Right atrium auricular region (tissue), 2 donors: ENCODE measurements around the gene GPR55. TPM values are rescaled to one million over a fixed set of nuclear protein-coding genes. Genes with fewer than 3 reads are reported as not detected.

Experiments used
- DNase-seq: peaks from one replicate; pipeline ENCODE4 v3.0.0-alpha.2; 2019; ENCODE audit warnings: low spot score
- H3K27ac ChIP-seq, 2 donors: fragments of 200-600 bp; sonication (generic); 1 replicate in 1 of 2; 2 replicates in 1 of 2; pipeline ENCODE4 v1.5.1; 2016 to 2019
- H3K27me3 ChIP-seq, 2 donors: fragments of 200-600 bp; sonication (generic); one replicate each; pipeline versions ENCODE4 v1.5.1 to v1.6.0; 2017 to 2019
- H3K36me3 ChIP-seq: fragments of 200-600 bp; sonication (generic); one replicate; pipeline ENCODE4 v1.5.1; 2016
- H3K4me1 ChIP-seq, 2 donors: fragments of 200-600 bp; sonication (generic); one replicate each; pipeline versions ENCODE4 v1.5.1 to v1.6.0; 2017 to 2019
- H3K4me3 ChIP-seq, 2 donors: fragments of 200-600 bp; sonication (generic); 1 replicate in 1 of 2; 2 replicates in 1 of 2; pipeline ENCODE4 v1.5.1; 2017 to 2019; ENCODE audit warnings: mild to moderate bottlenecking in 1 of 2, moderate library complexity in 1 of 2
- H3K9me3 ChIP-seq, 2 donors: fragments of 200-600 bp; sonication (generic); one replicate each; pipeline ENCODE4 v1.5.1; 2019
- total RNA-seq, 2 donors: library from RNA; depleted of rRNA; stranded (reverse); fragments of >200 nt; gene quantifications; one replicate each; pipeline ENCODE4 v1.1.0, GENCODE V29; 2016
- TF ChIP-seq, protein P1 (sequence below), 2 donors: fragments of 200-600 bp; sonication (generic); IDR thresholded peaks; one replicate each; pipeline ENCODE4 v1.5.1; 2019; ENCODE audit warnings: antibody characterized with exemption in 2 of 2

GPR55 gene
- total RNA-seq, 2 donors from 2014 or later: not detected

DNA sequence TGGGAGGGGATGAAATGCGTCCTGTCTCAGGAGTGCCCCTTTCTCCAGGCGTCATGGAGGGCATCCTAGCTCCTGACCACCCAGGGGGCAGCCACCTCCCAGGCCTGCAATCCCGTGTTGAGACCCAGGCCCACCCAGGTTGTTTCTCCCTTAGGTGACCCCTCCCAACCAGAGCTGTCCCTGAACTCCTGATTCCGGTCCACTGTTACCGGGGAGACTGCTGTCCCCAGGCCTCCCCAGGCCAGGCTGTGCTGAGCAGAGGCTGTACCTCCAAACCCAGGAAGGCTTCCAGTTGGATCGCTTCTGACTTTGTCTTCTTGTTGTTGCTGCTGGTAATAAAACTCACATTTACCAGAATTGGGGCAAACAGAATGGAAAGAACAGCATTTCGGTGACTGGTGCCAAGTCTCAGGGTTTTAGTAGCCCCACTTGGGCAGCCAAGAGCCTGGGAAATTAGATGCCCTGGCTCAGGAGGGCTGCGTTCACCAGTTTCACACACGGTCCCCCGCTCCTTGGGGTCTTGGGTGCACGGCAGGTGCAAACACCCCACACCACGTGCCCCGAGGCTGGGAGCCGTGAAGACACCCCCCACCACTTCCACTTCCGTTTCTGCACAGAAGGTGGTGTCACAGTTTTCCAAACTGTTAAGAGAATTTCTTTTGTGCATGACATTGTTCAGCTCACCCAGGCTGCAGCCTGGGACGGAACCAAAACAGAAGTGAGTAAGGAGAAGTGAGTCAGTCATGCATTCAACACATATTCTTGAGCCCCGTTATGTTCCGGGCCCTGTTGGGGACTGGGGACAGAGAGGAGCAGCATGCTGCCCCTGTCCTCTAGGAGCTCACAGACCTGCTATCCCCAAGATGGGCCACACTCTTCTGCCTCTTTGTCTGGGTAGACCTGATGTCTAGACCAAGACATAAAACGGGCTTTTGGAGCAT, 30.9 kb downstream of the GPR55 start:
- Histone ChIP-seq H3K9me3 (no peaks in the 10 kb centered on the region), H3K27ac (no peak overlapping the region), H3K36me3 (no peaks in the 10 kb centered on the region), H3K27me3 (no peaks in the 10 kb centered on the region), H3K4me1 (no peaks in the 10 kb centered on the region), H3K4me3 (no peak overlapping the region)
- no peak for DNase-seq
- TF ChIP-seq, protein P1, sequence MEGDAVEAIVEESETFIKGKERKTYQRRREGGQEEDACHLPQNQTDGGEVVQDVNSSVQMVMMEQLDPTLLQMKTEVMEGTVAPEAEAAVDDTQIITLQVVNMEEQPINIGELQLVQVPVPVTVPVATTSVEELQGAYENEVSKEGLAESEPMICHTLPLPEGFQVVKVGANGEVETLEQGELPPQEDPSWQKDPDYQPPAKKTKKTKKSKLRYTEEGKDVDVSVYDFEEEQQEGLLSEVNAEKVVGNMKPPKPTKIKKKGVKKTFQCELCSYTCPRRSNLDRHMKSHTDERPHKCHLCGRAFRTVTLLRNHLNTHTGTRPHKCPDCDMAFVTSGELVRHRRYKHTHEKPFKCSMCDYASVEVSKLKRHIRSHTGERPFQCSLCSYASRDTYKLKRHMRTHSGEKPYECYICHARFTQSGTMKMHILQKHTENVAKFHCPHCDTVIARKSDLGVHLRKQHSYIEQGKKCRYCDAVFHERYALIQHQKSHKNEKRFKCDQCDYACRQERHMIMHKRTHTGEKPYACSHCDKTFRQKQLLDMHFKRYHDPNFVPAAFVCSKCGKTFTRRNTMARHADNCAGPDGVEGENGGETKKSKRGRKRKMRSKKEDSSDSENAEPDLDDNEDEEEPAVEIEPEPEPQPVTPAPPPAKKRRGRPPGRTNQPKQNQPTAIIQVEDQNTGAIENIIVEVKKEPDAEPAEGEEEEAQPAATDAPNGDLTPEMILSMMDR (IDR thresholded peaks at IDR 0.05): no peak

DNA sequence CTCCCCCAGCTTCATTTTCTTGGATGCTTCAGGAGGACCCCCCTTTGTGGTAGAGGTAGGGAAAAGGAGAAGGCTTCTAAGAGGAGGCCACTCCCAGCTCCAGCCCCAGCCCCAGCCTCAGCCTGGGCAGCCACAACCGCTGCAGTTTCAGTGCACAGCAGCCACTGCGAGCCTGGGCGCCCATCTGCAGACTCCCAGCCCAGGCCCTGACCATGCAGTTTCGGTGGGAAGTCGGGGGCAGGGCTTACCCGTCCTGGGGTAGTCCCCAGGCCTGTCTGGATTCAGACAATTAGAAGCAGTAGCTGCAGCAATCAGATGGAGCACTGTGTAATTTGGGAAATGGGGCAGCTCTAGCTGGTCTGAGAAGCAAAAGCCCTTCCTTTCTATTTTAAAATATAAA, 31.7 kb downstream of the GPR55 start:
- Histone ChIP-seq H3K27me3 (no peaks in the 10 kb centered on the region), H3K36me3 (no peaks in the 10 kb centered on the region), H3K4me1 (no peaks in the 10 kb centered on the region), H3K4me3 (no peak overlapping the region), H3K27ac (no peak overlapping the region), H3K9me3 (no peaks in the 10 kb centered on the region)
- TF ChIP-seq, protein P1 (IDR thresholded peaks at IDR 0.05): no peak
- no peak for DNase-seq

DNA sequence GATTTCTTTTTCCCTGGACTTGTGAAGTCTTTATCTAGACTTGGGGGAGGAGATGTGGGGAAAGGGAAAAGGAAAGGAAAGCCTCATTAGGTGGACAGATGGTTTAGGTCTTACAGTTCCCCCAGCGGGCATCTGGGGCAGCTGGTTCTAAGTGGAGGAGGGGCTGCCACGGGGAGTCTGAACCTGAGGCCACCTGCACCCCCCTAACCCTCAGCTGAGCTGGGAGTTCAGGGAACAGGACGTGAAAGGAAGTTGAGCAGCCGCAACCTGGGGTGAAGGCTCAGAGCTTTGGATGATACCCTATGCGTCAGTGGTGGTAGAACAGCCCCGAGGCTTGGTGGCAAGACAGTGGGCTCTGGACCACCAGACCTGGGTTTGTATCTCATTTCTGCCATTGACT, 33.5 kb downstream of the GPR55 start:
- Histone ChIP-seq H3K9me3 (no peaks in the 10 kb centered on the region), H3K27me3 (no peaks in the 10 kb centered on the region), H3K4me3 (no peak overlapping the region), H3K4me1 (no peaks in the 10 kb centered on the region), H3K36me3 (no peaks in the 10 kb centered on the region), H3K27ac (no peak overlapping the region)
- DNase-seq: no peak
- TF ChIP-seq, protein P1 (IDR thresholded peaks at IDR 0.05): no peak

DNA sequence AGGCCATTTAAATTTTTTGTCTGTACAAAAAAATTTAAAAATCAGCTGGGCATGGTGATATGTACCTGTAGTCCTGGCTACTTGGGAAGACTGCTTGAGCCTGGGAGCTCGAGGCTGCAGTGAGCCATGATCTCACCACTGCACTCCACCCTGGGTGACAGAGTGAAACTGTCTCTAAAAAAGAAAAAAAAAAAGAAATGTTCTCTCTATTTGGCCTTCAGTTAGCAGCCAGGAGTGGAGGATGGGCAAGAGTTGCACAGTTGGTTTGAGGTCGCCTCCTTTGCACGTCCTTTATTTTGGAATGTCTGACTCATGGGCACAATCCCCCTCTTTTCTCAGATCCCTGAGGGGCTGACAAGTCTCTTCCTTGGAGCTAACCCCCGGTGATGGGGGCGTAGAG, 34.0 kb downstream of the GPR55 start:
- H3K27ac ChIP-seq: no peak overlapping the region
- no peaks in the 10 kb centered on the region for H3K27me3 ChIP-seq
- TF ChIP-seq, protein P1 (IDR thresholded peaks at IDR 0.05): no peak
- no peak for DNase-seq
- H3K36me3 ChIP-seq: no peaks in the 10 kb centered on the region
- H3K9me3 ChIP-seq: no peaks in the 10 kb centered on the region
- no peak overlapping the region for H3K4me3 ChIP-seq
- H3K4me1 ChIP-seq: no peaks in the 10 kb centered on the region

DNA sequence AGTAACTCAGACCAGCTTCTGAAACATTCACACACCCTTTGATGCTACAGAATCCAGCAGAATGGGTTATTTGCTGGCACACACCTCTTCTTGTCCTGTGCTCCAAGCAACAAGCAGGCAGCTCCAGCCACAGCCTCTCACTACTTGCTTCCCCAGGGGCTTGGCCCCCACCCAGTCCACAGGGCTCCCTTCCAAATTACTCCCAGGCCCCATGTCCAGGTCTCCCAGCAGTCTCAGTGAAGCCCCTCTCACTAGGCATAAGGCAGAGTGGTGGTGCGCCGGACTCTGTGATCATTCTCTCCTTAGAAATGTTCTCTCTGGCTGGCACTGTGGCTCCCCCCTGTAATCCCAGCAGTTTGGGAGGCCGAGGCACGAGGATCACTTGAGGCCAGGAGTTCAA, 34.4 kb downstream of the GPR55 start:
- Histone ChIP-seq H3K9me3 (no peaks in the 10 kb centered on the region), H3K27ac (no peak overlapping the region), H3K36me3 (no peaks in the 10 kb centered on the region), H3K4me3 (no peak overlapping the region), H3K4me1 (no peaks in the 10 kb centered on the region), H3K27me3 (no peaks in the 10 kb centered on the region)
- TF ChIP-seq, protein P1 (IDR thresholded peaks at IDR 0.05): no peak
- no peak for DNase-seq
